Fibroblast of lung (primary cell): ENCODE results near the gene CCDC78.

Source experiments
- CTCF ChIP-seq, 2 donors: IDR thresholded peaks in 1 of 2; conservative IDR thresholded peaks in 1 of 2; 1 replicate in 1 of 2; 2 replicates in 1 of 2; pipeline ENCODE4 v1.5.1; 2011 to 2012; ENCODE audit warnings: low read length in 2 of 2, control low read depth in 1 of 2, inconsistent platforms in 1 of 2, low read depth in 1 of 2, mild to moderate bottlenecking in 1 of 2
- EZH2 ChIP-seq: IDR thresholded peaks from 2 replicates; pipeline ENCODE4 v1.5.1; 2012; ENCODE audit warnings: low read length, control low read depth, mild to moderate bottlenecking; ENCODE audit errors: missing control alignments

GRCh38 chr16:672851-673250, 53.4 kb downstream of the CCDC78 start:
- TF ChIP-seq CTCF (conservative IDR thresholded peaks at IDR 0.05 in 1 of 2, IDR thresholded peaks at IDR 0.05 in 1 of 2; ENCODE audit: low read depth in 1 of 2, low read length in 2 of 2) (no peak), EZH2 (no peak)
